ENCODE data around the gene FTSJ3. TPM values are rescaled to one million over a fixed set of nuclear protein-coding genes. Genes with fewer than 3 reads are reported as not detected.

FTSJ3 gene
- total and polyA plus RNA-seq, 2 experiments from 2014 or later = 29.2 to 61.5 TPM

DNA sequence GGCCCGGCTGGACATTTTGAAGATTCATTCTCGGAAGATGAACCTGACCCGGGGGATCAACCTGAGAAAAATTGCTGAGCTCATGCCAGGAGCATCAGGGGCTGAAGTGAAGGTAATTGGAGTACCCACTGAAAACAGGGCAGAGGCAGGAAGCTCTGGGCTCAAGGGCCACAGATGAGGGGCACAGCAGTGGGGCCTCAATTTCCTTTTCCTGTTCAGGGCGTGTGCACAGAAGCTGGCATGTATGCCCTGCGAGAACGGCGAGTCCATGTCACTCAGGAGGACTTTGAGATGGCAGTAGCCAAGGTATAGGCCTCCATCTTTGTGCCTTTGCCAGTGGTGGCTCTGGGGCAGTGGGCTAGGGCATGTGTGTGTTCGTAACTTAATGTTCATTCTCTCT, 4.0 kb upstream of the FTSJ3 start (continued):
- TF ChIP-seq, protein P1, sequence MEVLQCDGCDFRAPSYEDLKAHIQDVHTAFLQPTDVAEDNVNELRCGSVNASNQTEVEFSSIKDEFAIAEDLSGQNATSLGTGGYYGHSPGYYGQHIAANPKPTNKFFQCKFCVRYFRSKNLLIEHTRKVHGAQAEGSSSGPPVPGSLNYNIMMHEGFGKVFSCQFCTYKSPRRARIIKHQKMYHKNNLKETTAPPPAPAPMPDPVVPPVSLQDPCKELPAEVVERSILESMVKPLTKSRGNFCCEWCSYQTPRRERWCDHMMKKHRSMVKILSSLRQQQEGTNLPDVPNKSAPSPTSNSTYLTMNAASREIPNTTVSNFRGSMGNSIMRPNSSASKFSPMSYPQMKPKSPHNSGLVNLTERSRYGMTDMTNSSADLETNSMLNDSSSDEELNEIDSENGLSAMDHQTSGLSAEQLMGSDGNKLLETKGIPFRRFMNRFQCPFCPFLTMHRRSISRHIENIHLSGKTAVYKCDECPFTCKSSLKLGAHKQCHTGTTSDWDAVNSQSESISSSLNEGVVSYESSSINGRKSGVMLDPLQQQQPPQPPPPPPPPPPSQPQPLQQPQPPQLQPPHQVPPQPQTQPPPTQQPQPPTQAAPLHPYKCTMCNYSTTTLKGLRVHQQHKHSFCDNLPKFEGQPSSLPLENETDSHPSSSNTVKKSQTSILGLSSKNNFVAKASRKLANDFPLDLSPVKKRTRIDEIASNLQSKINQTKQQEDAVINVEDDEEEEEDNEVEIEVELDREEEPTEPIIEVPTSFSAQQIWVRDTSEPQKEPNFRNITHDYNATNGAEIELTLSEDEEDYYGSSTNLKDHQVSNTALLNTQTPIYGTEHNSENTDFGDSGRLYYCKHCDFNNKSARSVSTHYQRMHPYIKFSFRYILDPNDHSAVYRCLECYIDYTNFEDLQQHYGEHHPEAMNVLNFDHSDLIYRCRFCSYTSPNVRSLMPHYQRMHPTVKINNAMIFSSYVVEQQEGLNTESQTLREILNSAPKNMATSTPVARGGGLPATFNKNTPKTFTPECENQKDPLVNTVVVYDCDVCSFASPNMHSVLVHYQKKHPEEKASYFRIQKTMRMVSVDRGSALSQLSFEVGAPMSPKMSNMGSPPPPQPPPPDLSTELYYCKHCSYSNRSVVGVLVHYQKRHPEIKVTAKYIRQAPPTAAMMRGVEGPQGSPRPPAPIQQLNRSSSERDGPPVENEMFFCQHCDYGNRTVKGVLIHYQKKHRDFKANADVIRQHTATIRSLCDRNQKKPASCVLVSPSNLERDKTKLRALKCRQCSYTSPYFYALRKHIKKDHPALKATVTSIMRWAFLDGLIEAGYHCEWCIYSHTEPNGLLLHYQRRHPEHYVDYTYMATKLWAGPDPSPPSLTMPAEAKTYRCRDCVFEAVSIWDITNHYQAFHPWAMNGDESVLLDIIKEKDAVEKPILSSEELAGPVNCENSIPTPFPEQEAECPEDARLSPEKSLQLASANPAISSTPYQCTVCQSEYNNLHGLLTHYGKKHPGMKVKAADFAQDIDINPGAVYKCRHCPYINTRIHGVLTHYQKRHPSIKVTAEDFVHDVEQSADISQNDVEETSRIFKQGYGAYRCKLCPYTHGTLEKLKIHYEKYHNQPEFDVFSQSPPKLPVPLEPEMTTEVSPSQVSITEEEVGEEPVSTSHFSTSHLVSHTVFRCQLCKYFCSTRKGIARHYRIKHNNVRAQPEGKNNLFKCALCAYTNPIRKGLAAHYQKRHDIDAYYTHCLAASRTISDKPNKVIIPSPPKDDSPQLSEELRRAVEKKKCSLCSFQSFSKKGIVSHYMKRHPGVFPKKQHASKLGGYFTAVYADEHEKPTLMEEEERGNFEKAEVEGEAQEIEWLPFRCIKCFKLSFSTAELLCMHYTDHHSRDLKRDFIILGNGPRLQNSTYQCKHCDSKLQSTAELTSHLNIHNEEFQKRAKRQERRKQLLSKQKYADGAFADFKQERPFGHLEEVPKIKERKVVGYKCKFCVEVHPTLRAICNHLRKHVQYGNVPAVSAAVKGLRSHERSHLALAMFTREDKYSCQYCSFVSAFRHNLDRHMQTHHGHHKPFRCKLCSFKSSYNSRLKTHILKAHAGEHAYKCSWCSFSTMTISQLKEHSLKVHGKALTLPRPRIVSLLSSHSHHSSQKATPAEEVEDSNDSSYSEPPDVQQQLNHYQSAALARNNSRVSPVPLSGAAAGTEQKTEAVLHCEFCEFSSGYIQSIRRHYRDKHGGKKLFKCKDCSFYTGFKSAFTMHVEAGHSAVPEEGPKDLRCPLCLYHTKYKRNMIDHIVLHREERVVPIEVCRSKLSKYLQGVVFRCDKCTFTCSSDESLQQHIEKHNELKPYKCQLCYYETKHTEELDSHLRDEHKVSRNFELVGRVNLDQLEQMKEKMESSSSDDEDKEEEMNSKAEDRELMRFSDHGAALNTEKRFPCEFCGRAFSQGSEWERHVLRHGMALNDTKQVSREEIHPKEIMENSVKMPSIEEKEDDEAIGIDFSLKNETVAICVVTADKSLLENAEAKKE (CRISPR knock-in tag; IDR thresholded peaks at IDR 0.05) = no peak
- TF ChIP-seq ETS1 (IDR thresholded peaks at IDR 0.05) = no peak
- TF ChIP-seq STAT1 (IDR thresholded peaks at IDR 0.05; ENCODE audit: unreplicated experiment) = no peak
- TF ChIP-seq ZNF331 (CRISPR knock-in tag; IDR thresholded peaks at IDR 0.05; ENCODE audit: low read depth) = no peak
- no peak for TF ChIP-seq JUNB (IDR thresholded peaks at IDR 0.05; ENCODE audit: unreplicated experiment)
- no peak for TF ChIP-seq NANOG (IDR thresholded peaks at IDR 0.05; ENCODE audit: borderline replicate concordance)
- no peak for TF ChIP-seq ZNF114 (CRISPR knock-in tag; IDR thresholded peaks at IDR 0.05)

- no peak for ATAC-seq
- Histone ChIP-seq H4K20me1 (replicated peaks; ENCODE audit: insufficient read depth) (peaks cover 20% of the 10 kb centered on the region), H2AFZ (no peak overlapping the region), H3K27me3 (ENCODE audit: insufficient read depth) (no peaks in the 10 kb centered on the region), H3K79me2 (replicated peaks; ENCODE audit: insufficient read depth) (peaks cover 29% of the 10 kb centered on the region), H3F3A (replicated peaks; ENCODE audit: low read depth) (peaks cover 13% of the 10 kb centered on the region; the same call in 1 of the 2 replicates), H3K4me1 (ENCODE audit: insufficient read depth) (peaks cover under 1% of the 10 kb centered on the region; the same call in 1 of the 2 replicates), H3K9me2 (ENCODE audit: insufficient read depth) (no peaks in the 10 kb centered on the region), H3K4me2 (no peak overlapping the region), H3K36me3 (ENCODE audit: insufficient read depth) (peaks cover 43% of the 10 kb centered on the region), H3K27ac (ENCODE audit: low read depth) (no peak overlapping the region), H3K4me3 (no peak overlapping the region)
- Mint-ChIP-seq H3K27ac (no peak overlapping the region), H3K9me3 (no peaks in the 10 kb centered on the region), H3K36me3 (ENCODE audit: low read depth) (peaks cover 98% of the 10 kb centered on the region), H3K4me1 (peaks cover 16% of the 10 kb centered on the region), H3K4me3 (no peak overlapping the region), H3K27me3 (ENCODE audit: insufficient read depth, low read depth, poor library complexity) (peaks cover 30% of the 10 kb centered on the region)
- TF ChIP-seq ZNF331 (CRISPR knock-in tag; IDR thresholded peaks at IDR 0.05; ENCODE audit: low read depth) (no peak), STAT1 (IDR thresholded peaks at IDR 0.05; ENCODE audit: unreplicated experiment) (no peak), CREB1 (CRISPR knock-in tag; IDR thresholded peaks at IDR 0.05; ENCODE audit: low read depth) (no peak), POLR2AphosphoS5 (IDR thresholded peaks at IDR 0.05; ENCODE audit: low read depth) (no peak), ZNF114 (CRISPR knock-in tag; IDR thresholded peaks at IDR 0.05) (no peak), NANOG (IDR thresholded peaks at IDR 0.05; ENCODE audit: borderline replicate concordance) (no peak), EZH2phosphoT487 (IDR thresholded peaks at IDR 0.05; ENCODE audit: unreplicated experiment) (no peak)
- DNase-seq (ENCODE audit: low spot score) = no peak
These were observed 3.5 kb upstream of the FTSJ3 start for GRCh38 chr17:63830904-63831491.
